Stimulated activated CD4-positive, alpha-beta T cell treated with anti-CD3 and anti-CD28 coated beads, Interleukin-4, amount 100 ng/mL, for 24 hours (primary cell): Measurements from ENCODE around the gene TOM1.

ENCODE experiments used
- DNase-seq: peaks from one replicate; pipeline ENCODE4 v3.0.0-alpha.2; 2020

TOM1 gene

DNA sequence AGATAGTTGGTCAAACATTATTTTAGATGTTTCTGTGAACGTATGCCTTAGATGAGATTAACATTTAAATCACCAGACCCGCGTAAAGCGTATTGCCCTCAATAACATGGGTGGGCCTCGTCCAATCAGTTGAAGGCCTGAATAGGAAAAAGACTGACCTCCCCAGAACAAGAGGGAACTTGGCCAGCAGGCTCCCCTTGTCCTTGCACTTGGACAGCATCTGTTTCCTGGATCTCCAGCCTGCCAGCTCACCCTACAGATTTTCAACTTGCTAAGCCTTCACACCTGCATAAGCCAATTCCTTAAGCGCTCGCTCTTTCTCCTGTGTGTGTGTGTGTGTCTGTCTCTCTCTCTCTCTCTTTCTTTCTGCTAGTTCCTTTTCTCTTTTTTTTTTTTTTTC is 8.2 kb downstream of the TOM1 start:
- DNase-seq, result no peak

DNA sequence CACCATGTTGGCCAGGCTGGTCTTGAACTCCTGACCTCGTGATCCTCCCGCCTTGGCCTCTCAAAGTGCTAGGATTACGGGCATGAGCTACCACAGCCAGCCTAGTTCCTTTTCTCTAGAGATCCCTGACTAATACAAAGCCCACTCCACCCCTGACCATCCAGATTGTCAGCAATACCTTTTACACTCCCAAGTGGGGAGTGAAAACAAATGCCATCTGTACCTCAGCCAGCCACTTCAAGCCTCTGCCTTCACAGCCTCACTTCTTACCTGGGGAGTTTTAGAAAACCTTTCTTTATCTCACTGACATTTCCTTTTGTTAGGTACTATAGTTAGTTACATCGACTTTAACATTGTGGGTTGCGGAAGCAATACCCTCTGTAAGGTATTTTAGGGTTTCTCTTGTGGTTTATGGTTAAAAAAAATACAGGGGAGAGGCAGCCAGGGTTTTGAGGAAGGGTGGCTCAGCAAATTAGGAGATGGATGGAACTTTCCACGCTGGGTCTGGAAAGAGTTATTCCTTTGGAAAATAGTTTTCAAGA is 8.9 kb downstream of the TOM1 start:
- DNase-seq, result no peak

DNA sequence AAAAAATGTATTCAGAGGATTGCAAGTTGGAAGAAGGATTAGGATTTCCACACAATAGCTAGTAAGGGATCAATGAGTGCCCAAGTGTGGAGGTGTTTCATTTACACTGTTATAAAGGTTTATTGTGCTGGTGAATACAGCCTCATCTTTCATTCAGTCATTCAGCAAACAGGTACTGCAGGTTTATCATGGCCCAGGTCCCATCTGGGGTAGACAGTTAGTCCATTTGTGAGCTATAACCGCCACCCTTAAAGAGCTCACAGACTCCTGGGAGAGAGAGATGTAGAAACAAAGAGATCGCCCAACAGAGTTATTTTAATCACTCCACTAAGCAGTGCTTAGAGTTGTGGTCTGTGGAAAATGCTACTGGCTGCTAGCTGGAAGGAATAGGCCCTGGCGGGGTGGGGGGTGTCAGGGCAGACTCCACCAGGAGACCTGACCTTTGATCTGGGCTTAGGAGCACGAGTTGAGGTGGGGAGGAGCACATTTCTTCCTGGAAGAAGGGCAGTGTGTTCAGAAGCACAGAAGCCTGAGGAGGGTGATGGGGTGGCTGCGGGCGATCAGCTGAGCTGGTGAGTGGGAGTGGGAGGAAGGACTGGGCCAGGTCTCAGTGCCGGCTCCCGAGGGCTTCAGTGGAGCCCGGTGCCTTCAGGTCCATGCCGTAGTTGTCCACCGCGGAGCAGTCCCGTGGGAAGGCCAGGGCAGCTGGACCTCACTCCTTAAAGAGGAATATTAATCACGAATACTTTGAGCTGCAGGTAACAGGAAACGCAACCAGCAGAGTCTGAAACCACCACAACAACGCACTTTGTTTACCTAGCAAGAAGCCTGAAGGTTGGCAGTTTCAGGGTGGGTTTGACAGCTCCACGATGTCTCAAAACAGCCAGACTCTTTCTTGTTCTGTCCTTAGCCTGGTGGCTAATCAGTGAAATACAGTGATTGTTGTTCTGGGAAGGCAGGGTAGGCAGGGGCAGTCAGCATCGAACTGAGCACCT is 11.2 kb downstream of the TOM1 start:
- no peak for DNase-seq

DNA sequence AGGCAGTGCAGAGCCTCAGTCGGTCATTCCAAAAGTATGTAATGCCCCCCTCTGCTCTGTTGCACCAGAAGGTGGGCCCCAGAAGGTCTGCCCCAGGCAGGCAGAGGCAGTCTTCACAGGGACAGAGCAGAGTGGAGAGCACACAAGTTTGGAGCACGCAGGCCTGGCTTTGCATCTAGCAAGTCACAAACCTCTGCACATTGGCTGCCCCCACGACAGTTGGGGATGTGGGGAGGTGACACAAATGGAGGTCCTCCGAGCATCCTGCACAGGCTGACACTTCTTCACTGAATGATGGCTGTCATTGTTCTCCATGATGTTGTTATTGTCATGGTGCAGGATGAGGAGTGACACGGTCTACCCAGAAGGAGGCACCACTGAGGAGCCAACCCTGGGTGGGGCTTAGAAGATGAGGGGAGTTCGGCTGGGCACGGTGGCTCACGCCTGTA is 11.9 kb downstream of the TOM1 start:
- no peak for DNase-seq

DNA sequence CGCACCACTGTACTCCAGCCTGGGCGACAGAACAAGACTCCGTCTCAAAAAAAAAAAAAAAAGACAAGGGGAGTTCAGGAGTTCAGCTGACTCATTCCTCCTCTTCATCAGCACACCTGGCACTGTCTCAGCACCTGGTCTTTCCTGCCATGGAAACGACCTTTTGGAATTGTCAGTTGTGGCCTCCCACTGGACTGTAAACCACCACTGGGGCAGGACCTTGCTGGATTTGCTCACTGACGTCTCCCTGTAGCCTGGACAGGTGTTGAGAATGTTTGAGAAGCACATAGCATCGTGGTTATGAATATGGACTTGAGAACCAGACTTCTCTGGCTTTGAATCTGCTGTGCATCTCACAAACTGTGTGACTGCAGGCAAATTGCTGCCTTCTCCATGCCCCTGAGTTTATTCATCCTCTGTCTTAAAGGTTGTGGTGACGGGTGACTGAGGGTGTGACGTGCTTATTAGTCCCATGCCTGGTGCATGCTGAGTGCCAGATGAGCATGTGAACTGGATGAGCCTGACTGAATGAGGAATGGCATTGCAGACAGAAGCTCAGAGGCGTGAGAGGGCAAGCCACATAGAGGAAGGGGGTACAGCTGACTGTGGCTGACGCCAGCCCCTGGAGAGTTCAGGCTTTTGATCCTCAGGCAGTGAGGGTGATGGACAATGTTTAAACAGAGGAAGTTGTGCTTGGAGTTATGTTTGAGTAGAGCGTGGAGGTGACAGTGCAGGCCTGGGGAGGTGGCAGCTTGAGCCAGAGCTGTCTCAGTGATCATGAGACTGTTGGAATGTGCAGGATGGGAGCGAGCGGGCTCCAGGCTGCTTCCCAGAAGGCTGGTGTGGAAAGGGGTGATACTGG is 12.7 kb downstream of the TOM1 start:
- no peak for DNase-seq

DNA sequence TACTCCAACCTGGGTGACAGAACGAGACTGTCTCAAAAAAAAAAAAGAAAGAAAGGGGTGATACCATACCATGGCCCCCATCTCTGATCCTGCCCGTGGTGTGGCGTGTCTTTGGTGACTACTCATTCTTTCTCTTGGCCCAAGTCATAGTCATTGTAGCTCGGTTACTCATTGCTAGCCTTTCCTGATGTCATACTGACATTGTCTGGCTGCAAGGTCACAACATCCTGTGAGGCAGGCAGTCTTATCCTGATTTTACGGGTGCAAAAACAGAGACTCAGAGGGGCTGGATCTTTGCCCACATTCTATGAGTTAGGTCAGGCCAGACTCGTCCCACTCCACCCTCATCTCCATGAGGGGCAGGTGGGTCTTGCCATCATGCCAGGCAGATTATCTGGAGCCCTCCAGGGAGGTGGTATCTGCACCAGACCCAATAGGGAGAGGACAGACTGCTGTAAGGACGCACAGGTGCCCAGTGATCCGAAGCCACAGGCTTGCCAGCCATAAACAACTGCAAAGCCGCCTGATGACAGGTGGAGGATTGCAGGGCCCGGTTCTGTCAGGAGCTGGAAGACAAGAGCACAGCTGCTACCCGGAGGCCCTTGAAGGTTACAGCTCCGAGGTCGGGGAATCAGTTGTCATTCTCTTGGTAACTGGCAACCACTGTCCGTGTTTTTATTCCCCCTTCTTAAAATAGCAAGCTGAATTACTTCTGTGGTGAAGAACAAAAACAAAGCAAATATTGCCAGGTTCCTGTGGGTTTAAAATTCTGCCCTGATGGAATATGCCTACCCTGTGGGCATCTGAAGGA is 13.8 kb downstream of the TOM1 start:
- no peak for DNase-seq

DNA sequence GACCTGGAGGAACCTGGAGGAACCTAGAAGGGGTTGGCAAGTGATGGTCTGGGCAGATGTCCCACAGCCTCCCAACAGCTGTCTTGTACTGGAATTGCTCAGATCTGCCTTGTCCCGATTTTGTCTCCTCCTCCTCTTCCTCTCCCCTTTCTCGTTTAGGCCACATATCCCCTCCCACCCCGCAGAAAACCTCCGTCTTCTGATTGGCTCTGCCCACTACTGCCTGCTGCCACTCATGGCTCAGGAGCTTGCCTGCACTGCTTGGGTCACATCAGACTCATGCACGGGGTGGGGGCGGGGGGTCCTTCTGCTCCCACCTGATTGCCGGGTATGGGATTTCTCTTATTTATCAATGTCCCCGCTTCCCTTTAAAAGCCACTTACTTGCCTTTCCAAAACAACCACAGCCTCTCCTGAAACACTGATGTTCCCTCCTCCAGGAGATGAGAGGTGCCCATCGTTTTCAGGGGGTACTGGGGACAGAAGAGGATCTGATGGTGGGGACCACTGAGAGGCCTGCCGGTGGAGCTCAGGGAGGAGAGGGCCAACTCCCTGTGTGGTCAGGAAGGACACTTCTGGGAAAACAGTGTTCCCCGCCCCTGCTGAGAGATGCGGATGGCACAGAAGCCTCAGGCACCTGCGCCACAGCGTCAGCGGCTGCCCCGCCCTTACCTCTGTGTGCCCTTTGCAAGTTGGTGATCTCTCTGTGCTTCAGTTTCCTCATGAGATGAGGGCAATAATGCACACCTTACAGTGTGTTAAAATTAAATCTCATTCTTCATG is 14.7 kb downstream of the TOM1 start:
- no peak for DNase-seq

DNA sequence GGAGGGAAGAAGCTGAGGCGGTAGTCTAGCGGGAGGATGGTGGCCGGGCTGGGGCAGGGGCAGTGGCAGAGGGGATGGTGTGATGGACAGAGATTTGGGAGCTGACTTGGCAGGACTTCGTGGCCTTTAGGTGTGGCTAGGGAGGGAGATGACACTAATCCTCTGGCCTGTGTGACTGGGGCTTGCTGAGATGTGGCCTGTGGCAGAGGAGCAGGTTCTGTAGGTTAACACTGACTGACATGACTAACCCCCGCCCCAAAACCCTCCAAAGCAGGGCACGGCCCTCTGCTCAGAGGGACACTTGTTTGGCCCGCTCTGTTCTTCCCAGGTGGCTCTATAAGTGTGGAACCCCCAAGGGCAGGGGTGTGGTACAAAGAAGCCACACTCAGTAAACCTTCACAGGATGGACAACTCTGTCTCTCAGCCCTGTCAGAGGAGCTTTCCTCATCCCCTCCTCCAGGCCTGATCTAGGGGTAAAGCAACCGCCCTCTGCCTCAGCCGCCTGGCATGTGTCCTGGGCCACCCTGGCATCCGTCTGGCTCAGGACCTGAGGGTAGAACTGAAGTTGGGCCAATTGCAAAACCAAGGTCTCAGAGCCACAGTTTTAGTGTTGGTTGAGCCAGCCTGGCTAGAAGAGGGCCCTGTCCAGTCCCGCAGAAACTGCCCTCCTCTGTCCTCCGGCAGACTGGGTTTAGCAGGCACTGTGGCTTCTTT is 15.6 kb downstream of the TOM1 start:
- no peak for DNase-seq

DNA sequence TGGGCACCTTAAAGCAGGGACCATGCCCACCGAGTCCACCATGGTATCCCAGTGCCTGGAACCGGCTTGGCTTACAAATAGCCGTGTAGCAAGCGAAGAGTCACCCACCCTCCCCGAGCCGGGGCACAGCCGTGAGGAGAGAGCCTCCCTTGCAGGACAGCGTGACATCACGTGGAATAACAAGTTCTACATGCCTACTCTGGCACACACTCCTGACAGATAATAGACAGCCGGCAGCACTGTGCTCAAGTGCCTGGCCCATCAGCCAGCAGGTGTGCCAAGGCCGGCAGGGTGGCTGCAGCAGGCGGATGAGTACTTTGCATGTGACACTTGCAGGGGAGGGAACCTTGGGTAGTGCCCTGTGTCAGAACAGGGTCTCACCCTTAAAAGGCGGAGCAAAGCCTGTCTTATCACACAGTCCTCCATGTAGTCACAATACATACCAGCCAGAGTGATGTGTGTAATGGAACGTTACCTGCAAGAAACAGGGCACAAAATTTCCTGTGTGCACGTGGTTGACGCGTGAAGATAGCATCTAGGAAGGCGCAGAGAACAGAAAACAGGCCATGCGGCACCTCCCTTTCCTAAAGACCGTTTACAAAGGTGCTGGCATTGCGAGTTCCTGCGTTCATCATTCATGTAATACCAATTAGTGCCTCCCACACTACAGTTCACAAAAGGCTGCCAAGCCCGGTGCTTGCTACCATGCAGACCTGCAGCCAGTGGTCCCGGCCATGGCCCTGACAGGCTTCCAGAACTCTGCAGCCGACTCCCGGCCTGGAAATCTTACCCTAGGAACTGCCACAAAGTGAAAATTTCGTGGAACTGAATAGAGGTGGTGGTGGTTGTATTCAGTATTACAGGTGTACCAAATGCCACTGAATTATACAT is 16.4 kb downstream of the TOM1 start:
- no peak for DNase-seq

DNA sequence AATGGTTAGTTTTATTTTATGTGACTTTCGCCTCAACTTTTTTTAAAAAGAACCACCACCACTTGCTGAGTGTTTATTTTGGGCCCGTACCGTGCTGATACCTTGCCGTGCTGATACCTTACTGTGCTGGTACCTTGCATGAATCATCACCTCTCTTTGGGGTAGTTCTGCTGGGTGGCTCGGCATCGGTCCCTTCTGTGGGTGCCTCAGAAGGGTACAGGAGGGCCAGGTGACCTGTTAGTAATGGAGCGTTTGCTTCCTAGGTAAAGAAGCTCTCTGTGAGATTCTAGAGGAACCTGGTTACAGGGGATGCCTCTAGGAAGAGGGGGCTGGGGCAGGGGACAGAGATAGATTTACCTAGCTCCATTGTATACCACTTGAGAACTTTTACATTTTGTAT is 17.1 kb downstream of the TOM1 start:
- DNase-seq, result no peak

DNA sequence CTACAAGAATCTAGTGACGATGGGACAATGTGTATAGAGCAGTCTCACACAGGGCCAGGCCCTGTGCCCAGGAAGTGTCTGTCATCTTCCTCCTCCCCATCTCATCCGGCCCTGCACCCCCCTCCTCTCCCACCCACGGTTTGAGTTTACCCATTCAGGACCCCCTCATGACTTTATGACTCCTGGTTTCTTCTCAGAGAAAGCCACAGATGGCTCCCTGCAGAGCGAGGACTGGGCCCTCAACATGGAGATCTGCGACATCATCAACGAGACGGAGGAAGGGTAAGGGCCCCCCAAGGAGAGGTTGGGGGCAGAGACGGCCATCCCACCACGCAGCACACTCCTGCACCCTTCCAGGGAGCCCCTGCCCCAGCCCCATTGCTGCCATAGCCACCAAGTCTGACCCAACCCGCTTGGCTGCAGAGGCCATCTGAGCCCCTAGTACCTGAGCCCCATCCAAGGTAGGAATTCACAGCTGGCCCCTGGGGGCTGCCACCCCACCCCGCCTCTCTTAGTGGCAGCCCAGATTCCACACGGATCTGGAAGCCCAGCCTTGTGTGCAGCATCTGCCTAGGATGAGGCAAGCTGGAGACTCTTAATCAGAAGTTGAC is 18.1 kb downstream of the TOM1 start:
- no peak for DNase-seq

DNA sequence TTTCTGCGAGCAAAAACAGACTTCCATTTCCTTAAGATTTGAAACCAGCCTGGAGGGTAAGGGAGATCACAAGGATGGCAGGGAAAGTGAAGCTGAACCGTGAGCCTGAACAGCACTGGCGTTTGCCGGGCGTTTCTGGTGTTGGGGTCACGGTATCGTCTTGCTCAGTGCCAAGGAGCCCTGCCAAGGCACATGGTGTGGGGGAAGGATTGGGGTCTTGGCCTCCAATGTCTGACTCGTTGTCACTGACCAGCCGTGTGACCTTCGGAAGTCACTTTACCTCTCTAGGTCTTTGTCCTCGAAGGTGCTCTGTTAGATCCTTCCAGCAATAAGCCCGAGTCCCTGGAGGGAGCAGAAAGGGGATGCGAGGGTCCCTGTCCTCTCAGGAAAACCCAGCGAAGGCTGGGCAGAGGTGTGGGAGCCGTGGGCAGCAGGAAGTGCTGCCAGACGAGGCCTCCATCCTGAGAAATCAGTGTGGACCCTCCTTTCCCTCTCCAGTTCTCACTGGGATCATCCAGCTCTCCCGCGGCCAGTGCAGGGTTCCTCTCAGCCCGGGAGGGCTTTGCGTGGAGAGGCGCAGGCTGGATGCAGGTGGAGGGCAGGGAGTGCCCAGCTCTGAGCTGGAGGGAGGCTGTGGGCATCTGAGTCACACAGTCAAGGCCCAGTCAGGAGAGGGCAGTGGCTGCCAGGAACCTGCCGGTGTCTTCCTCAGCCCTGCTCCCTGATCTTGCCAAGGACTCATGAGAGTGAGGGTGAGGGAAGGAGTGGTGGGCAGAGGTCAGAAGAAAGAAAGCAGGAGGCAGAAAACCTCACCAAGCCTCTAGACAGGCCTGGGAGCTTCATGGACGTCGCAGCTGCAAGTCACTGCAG is 18.9 kb downstream of the TOM1 start:
- no peak for DNase-seq

DNA sequence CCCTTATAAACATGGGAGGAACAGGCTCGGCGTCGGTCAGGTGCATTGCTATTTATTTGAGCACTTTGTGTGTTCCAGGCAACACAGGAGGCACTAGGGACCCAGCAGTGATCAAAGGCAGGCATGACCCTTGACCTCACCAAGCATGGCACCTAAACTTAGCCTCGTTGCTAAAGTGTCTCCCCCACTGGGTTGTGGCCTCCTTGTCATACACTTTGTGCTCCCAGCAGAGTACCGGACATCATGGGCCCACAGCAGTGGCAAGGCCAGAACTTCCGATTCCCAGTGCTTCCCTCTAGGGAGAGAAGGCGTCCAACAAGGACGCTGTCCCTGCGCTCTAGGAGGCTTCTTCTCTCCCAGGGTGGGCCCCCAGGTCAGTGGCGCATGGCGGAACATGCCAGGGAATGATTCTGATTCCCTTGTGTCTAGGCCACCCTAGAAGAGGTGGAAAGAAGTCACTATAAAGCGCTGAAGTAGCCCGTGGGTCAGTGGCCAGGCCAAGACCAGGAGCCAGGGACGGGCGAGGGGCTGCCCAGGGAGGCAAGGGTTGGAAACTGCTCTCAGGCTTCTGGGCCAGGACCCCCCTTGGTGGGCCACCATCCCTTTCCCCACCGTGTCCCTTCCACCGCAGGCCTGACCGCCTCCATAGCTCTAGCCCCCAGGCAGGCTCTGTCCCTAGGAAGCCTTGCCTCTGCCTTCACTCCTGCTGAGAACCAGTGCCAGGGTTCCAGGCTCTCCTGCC is 19.7 kb downstream of the TOM1 start:
- no peak for DNase-seq

DNA sequence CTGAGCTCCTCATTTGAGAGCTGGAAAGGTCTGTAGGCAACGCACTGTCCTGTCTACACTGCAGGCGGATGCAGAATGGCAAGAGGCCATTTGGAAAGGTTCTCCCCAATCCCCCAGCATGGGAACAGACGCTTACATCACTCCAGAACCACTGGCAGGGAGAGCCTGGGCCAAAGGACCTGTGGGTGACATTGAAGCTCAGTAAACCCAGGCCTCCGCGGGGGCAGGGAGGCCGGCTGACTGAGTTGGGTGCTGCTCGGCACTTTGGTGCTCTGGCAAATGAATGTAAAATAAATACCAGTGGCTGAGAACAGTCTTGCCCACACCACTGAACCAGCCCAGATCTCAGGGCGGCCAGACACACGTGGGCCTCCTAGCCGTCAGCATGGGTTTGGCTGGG is 22.4 kb downstream of the TOM1 start:
- no peak for DNase-seq

DNA sequence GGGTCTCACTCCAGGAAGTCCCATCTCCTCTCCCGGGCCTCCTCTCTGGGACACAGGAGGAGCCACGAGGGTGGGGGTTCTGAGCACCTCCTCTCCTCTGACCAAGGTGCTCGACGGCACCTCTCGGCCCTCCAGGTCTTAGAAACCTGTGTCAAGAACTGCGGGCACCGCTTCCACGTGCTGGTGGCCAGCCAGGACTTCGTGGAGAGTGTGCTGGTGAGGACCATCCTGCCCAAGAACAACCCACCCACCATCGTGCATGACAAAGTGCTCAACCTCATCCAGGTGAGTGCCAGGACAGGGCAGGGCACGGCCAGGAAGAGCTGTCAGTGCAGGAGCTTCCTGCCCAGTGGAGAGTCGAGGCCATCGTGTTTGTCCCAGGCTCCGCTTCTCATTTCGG is 23.2 kb downstream of the TOM1 start:
- no peak for DNase-seq

DNA sequence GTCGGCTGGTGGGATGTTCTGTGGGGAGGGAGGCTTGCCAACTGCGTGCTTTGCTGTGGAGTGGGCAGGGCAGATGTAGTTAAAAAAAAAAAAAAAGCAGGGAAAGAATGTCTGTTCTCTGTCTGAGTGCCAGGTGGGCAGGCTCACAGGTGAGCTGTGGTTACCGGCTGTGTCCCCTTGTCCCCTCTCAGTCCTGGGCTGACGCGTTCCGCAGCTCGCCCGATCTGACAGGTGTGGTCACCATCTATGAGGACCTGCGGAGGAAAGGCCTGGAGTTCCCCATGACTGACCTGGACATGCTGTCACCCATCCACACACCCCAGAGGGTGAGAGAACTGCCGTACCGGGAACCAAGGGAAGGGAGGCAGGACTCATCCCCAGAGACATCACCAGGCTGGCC is 23.6 kb downstream of the TOM1 start:
- DNase-seq, result no peak

DNA sequence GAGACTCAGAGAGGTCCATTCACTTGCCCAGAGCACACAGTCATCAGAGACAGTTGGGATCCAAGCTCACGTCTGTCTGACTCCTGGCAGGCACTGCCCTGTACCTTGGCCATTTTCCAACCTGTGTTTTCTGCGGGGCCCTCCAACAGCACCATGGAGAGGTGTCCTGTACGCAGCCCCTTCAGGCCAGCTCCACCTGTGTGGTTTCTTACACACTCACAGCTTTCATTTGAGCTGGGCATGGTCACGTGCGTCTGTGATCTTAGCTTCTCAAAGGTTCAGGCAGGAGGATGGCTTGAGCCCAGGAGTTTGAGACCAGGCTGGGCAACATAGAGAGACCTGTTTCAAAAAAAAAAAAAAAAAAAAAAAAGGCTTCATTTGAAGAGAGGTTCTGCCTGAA is 24.4 kb downstream of the TOM1 start:
- no peak for DNase-seq

DNA sequence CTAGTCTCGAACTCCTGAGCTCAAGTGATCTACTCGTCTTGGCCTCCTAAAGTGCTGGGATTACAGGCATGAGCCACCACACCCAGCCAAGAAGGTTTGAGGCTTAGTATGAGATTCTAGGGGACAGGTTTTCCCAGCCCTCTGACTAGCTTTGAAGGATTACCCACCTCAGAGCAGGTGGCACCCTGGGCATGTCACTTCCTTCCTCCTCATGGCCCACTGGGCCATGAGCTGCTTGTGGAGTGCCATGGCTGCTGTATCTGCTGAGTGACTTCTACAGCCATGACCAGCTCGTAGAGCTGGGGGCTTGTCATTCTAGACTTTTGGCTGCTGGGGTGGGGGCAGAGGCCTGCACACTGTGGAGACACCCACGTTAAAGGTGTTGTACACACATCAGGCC is 25.1 kb downstream of the TOM1 start:
- no peak for DNase-seq
